Lower lobe of right lung (tissue), 2 donors: ENCODE results near the gene NMUR1. TPM values are rescaled to one million over a fixed set of nuclear protein-coding genes. Genes with fewer than 3 reads are reported as not detected.
"Not testable (repeated sequence)": the region's sequence is repeated elsewhere in the genome, so short reads cannot be mapped to it uniquely, and the experiment has no call there.

Source experiments
- ATAC-seq, 2 donors: fragments of 200-7000 bp; cut with Tn5 transposase; one replicate each; pipeline ENCODE4 v1.9.1; 2020 to 2022; ENCODE audit warnings: mild to moderate bottlenecking in 2 of 2, moderate library complexity in 2 of 2
- DNase-seq: peaks from one replicate; pipeline ENCODE4 v3.0.0-alpha.2; 2020
- H3K27ac ChIP-seq: fragments of 200-600 bp; one replicate; pipeline ENCODE4 v1.8.0; 2022
- H3K27me3 ChIP-seq: fragments of 200-600 bp; one replicate; pipeline ENCODE4 v1.8.0; 2022; ENCODE audit warnings: low read depth
- H3K36me3 ChIP-seq: fragments of 200-600 bp; one replicate; pipeline ENCODE4 v1.8.0; 2022; ENCODE audit warnings: mild to moderate bottlenecking
- H3K4me1 ChIP-seq: fragments of 200-600 bp; one replicate; pipeline ENCODE4 v1.8.0; 2022
- H3K4me3 ChIP-seq: fragments of 200-600 bp; one replicate; pipeline ENCODE4 v1.8.0; 2022; ENCODE audit warnings: mild to moderate bottlenecking
- H3K9me3 ChIP-seq: fragments of 200-600 bp; one replicate; pipeline ENCODE4 v1.8.0; 2022
- CTCF ChIP-seq: fragments of 200-600 bp; IDR thresholded peaks from one replicate; pipeline ENCODE4 v1.8.0; 2022; ENCODE audit warnings: antibody characterized with exemption, mild to moderate bottlenecking
- intact Hi-C: fragments of 100-400 bp; cut with DNase I; formaldehyde crosslinking; loops from one replicate; pipeline ENCODE4 v1.11.0; 2022
- total RNA-seq: library from RNA; stranded (reverse); fragmentation: NEBNext Ultra II Directional; extraction: Animal tissue kit (Norgen Biotek cat#: 25700); gene quantifications from one replicate; pipeline ENCODE4 v1.2.1, GENCODE V29; 2021
- donor health status: DM: no; HTN: yes; CAD: no; lungs with severe emphysema.

Gene NMUR1
- total RNA-seq, 1 donor from 2014 or later: 4.4 TPM

DNA sequence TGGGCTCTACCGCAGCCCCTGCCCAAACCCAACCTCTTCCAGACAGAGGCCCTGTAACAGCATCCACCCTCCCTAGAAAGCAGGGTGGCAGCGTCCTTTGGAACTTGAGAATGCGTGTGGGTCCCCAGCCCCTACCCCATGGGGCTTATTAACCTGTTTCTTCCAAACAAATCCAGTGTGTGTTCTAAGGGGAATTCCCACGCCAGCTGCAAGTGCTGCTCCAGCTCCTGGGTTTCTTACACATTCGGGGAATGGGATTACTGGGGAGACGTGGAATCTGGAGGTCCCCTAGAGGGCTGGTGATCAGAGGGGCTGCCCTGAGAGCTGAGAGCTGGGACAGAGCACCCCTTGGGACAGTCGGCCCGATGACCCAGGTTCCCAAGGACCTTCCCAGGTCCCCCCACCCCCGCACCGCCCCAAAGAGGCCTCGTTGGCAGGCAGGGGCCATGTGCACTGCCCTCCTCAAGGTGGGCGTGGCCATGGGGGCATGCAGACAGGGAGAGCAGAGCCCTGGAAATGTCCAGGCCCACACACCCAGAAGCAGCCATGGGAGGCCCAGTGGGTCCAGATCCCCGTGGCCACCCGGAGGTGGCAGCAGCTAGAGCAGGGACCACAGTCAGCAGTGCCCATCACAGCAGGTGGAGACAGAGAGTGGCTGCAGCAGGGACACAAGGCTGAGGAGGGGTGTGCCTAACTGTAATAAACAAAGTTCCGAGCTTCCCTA is 43.6 kb upstream of the NMUR1 start:
- H3K4me3 ChIP-seq: no peak overlapping the region
- no peaks in the 10 kb centered on the region for H3K9me3 ChIP-seq
- no peaks in the 10 kb centered on the region for H3K36me3 ChIP-seq
- intact Hi-C loops: no loop called here
- DNase-seq (no peak), ATAC-seq (peak in 1 of 2 donors; percentile 29)
- no peak overlapping the region for H3K27ac ChIP-seq
- TF ChIP-seq CTCF: no peak
- no peaks in the 10 kb centered on the region for H3K4me1 ChIP-seq
- no peaks in the 10 kb centered on the region for H3K27me3 ChIP-seq

GRCh38 chr2:231573096-231573495 is 42.9 kb upstream of the NMUR1 start:
- DNase-seq (no peak), ATAC-seq (no peak)
- Histone ChIP-seq H3K36me3 (no peaks in the 10 kb centered on the region), H3K4me3 (no peak overlapping the region), H3K27me3 (no peaks in the 10 kb centered on the region), H3K9me3 (no peaks in the 10 kb centered on the region), H3K27ac (no peak overlapping the region), H3K4me1 (no peaks in the 10 kb centered on the region)
- no peak for TF ChIP-seq CTCF
- intact Hi-C loops: no loop called here

DNA sequence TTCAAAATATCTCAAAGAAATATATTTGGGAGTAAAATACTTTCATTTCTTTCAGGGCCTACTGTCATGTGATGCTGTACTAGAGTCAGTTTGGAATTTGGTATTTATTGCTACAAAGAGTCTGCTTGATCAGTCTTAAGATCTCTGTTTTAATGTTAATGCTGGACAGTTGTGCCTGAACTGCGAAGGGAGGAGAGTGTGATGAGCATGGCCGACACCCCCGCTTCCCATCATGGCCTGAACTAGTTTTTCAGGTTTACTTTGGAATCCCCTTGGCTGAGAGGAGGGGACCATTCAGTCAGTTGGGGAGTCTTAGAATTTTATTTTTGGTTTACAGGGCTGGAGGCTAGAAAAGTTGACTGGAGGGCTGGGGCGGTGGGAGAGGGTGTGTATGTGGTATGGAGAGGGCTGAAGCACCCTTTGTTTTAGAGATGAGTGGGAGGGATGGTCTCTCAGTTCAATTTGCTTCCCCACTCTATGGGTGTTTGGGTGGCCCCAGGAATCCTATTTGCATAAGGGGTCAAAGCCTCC is 41.5 kb upstream of the NMUR1 start:
- Histone ChIP-seq H3K4me3 (no peak overlapping the region), H3K9me3 (no peaks in the 10 kb centered on the region), H3K36me3 (no peaks in the 10 kb centered on the region), H3K27me3 (no peaks in the 10 kb centered on the region), H3K4me1 (no peaks in the 10 kb centered on the region), H3K27ac (no peak overlapping the region)
- intact Hi-C loops: no loop called here
- no peak for TF ChIP-seq CTCF
- ATAC-seq (no peak), DNase-seq (no peak)

GRCh38 chr2:231570915-231571314 is 40.7 kb upstream of the NMUR1 start:
- ATAC-seq, DNase-seq, H3K4me3 ChIP-seq, H3K9me3 ChIP-seq, H3K36me3 ChIP-seq, intact Hi-C loops, H3K27ac ChIP-seq, H3K4me1 ChIP-seq, H3K27me3 ChIP-seq: not testable (repeated sequence)

- H3K4me3 ChIP-seq: no peak overlapping the region
- no peak for DNase-seq
- H3K36me3 ChIP-seq: no peaks in the 10 kb centered on the region
- no peak overlapping the region for H3K27ac ChIP-seq
- no peak for TF ChIP-seq CTCF
- no peaks in the 10 kb centered on the region for H3K9me3 ChIP-seq
- peak in 1 of 2 donors; percentile 22 for ATAC-seq
- H3K27me3 ChIP-seq: no peaks in the 10 kb centered on the region
- intact Hi-C loops: no loop called here
- H3K4me1 ChIP-seq: no peaks in the 10 kb centered on the region
These were observed 38.7 kb upstream of the NMUR1 start for GRCh38 chr2:231568785-231569435.
